Ureter (tissue), 1 donor: ENCODE measurements around the gene C11orf91. TPM values are rescaled to one million over a fixed set of nuclear protein-coding genes. Genes with fewer than 3 reads are reported as not detected.
"Not testable (repeated sequence)": the region's sequence is repeated elsewhere in the genome, so short reads cannot be mapped to it uniquely, and the experiment has no call there.

Source experiments
- DNase-seq: peaks from one replicate; pipeline ENCODE4 v3.0.0-alpha.2; 2020; ENCODE audit warnings: low spot score
- total RNA-seq: library from RNA; stranded (reverse); gene quantifications from one replicate; pipeline ENCODE4 v1.2.4, GENCODE V29; 2023
- donor health status: DM: yes; HTN: yes; CAD: no.

C11orf91 gene, protein sequence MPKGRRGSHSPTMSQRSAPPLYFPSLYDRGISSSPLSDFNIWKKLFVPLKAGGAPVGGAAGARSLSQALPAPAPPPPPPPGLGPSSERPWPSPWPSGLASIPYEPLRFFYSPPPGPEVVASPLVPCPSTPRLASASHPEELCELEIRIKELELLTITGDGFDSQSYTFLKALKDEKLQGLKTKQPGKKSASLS
- total RNA-seq, result 0.52 TPM

DNA sequence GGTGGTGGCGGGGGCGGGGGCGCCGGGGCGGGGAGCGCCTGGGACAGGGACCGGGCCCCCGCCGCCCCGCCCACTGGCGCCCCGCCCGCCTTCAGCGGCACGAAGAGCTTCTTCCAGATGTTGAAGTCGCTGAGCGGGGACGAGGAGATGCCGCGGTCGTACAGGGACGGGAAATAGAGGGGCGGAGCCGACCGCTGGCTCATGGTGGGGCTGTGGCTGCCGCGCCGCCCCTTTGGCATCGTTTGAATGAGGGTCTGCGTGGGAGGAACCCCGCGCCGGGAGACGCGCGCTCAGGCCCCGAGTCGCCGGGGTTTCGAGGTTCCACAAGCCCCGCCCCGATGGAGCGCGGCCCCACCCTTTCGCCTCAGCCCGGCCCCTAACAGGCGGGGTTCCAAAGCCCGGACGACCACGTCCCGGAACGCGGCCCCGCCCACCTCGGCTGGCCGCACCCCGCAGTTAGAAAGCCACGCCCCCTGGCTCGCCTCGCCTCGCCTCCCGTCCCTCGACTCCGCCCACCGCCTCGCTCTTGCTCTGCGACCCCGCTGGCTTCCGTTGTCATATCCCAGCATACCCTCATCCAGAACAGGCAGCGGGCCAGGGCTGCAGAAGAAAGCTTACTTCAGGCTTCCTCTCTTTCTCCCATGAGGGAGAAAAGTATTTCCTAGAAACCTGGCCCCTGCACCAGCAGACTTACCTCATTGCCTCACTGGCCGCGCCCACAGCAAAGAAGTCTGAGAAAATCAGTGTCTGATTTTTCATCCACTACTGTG, at the start of gene C11orf91:
TSS of gene C11orf91 (minus strand) at position 325 of the 770 bp plus-strand sequence. CDS start at position 239, 86 bp downstream.
- peak; percentile 94 for DNase-seq

DNA sequence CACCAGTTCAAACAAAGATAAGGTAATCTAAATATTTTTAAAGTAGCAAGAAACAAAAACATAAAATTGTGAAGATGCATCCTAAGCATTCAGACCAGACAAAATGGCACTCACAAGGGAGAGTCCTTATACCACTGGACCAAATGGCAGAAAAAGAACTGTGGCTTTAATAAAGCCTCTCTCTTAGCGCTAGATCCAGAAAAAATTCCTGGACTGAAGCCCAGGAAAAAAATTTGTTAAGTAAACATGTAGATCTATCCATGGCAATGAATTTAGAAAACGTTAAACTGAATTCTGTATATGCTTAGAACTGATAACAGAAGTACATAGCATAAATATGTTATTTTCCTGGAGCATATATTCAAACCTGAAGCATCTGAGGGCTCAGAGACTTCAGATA, 47.4 kb upstream of the C11orf91 start:
- no peak for DNase-seq

DNA sequence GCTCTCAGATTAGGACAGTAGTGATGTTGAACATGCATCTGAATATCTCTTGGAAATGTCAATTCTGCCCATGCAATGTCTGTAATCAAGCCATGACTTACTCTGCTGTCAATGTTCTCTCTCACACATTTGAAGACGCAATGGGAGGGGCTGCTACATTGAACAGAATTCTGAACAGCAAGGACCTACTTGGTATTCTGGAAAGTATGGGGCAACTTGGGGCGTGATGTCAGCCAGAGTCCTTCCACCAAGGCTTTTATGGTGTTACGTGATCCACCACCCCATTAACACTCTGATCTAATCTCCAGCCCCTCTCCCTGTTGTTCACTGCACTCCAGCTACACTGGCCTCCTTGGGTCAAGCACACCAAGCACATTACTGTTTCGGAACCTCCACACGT, 42.7 kb upstream of the C11orf91 start:
- DNase-seq, result no peak

DNA sequence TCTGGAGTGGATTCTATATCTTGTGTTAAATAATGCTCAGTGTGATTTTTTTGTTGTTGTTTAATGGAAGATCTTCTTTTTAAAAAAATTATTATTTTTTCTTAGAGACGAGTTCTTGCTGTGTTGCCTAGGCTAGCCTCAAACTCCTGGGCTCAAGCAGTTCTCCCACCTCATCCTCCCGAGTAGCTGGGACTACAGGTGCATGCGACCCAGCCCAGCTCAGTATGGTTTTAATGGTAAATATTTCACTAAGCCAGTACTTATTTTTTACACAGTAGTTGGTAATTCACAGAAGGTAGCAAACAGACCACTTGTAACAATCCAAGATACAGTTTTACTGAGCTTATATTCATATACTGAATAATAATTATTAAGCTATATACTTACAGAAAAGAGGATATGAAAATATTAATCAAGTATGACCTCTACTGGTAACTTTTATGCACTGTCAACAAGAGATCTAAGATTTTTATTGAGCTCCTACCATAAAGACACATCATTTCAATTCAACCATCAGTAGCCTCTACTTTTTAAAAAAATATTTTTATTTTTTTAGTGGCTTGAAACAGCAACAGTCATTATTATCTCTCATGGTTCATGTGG, 41.7 kb upstream of the C11orf91 start:
- no peak for DNase-seq

DNA sequence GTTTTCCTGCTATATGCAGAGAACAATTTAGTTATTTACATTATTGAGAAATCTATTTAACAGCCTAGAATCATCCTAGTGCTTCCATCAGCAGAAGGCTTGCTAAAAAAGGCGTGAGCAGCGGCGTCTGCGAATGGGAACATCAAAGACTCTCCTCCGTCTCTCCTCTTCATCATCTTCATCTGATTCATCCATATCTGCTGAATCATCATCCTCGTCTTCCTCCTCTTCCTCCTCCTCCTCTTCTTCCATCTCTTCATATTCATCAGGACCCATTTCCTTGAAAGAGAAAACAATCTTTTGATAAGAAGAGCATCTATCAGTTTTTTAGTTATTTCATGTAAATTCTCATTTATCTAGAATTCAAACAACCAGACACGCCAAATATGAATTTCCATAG, 41.2 kb upstream of the C11orf91 start:
- DNase-seq, result no peak

DNA sequence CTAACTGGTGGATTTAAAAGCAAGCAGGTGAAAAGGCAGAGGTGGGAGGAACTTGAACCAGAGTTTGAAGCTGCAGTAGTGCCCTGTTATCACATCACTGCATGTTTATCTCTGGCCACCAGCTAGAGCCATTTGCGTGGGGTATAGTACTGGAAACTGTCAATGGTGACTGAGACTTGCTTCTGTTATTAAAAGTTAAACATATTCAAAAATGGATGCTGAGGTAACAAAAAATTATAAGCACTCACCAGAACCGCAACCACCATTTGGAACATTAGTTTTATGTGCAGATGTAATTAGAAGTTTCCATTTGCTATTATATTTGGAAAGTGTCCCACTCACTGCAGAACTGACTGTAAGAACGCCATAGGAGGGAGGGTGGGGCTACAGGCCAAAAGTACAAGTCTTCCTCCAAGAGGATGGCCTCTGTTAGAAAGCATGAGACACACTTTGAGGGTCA, 36.8 kb upstream of the C11orf91 start:
- no peak for DNase-seq

DNA sequence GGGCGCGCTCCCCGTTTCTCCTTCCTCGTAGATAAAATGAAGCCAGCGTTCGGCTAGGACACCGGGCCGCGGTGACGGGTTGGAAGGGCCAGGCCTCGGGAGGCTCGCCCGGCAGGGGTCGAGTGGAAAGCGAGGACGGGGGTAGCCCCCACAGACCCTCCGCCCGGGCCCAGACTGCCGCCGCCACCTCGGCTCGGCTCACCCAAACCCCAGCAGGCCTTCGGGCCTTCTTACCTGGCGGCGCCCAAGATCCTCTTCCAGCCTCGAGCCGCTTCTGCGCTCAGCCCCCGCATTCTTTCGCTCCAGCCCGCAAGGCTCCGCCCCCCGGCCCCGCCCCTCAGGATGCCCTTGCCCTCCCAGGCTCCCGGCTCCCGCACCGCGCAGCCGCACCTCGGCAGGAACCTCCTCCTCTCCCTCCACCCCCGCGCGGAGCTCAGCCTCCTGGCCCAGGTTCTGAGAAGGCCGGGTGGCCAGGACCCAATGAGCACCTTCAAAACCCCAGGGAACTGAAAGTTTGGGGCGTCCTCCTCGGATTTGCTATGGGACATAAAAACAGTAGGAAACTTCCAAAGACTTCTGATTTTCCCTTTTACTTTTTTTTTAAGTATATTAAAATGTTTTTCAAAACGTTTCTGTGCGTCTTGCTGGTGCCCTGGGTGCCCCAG, 35.7 kb upstream of the C11orf91 start, which contains the start of gene CD59:
TSS of gene CD59 (minus strand) at position 276 of the 665 bp plus-strand sequence. CDS start 13,978 bp downstream, outside the sequence.
- peak; percentile 97 for DNase-seq

DNA sequence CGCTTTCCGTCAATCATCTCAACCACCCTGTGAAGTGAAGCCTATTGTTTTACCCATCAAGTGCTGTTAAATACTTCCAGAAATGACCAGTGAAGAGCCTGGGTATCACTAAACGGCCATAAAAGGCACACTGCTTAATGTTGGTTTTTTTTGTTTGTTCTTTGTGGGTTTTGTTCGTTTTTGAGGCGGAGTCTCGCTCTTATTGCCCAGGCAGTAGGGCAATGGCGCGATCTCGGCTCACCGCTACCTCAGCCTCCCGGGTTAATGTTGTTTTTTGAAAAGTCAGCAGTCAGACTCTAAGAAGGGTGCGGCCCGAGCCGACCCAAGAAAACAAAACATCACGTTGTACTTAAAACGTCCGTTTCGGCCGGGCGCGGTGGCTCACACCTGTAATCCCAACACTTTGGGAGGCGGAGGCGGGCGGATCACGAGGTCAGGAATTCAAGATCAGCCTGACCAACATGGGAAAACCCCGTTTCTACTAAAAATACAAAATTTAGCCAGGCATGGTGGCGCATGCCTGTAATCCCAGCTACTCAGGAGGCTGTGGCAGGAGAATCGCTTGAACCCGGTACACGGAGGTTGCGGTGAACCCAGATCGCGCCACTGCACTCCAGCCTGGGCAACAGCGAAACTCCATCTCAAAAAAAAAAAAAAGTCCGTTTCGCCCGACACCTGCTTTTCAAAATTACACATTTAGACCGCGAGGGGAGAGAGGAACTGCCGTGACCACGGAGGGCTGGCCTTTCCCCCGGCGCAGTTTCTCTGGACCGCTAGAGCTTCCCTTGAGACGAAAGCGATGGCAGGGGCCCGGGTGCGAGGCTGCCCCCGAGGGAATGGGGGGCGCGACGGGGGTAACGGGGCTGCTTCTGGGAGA, 34.9 kb upstream of the C11orf91 start:
- DNase-seq, result no peak

DNA sequence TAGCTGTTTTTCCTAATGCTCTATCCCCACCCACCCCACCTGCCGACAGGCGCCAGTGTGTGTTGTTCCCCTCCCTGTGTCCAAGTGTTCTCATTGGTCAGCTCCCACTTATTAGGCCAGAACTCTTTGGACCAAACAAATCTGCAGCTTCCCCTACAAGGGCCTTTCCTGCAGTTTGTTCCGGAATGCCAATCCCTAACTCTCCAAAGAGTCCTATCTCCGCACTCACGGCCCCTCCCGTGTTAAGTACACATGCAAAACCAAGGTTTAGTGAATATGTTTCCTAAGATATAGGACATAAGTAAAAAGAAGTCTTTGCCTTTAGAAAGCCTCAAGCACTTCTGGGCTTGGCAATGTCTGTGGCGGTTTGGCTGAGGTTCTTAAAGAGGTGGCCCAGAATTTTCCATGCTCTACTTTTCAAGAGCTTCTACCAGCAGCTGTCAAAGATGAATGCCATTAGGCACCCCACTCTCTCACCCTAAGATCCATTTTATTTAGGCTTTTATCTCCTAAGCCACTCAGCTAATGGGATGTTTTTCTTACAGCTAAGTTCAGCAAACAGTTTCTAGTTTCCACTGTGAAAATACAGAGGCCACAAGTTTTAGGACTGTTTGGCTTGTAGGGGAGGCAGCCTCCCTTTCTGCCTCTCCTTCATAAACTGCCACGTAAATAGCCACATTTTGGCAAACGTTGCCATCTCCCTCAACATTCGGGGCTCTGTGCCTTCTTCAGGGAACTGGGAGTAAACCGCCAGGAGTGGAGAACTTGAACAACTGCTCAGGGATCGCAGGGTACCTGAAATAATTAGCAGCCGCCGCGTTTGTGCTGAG, 34.0 kb upstream of the C11orf91 start:
- no peak for DNase-seq

DNA sequence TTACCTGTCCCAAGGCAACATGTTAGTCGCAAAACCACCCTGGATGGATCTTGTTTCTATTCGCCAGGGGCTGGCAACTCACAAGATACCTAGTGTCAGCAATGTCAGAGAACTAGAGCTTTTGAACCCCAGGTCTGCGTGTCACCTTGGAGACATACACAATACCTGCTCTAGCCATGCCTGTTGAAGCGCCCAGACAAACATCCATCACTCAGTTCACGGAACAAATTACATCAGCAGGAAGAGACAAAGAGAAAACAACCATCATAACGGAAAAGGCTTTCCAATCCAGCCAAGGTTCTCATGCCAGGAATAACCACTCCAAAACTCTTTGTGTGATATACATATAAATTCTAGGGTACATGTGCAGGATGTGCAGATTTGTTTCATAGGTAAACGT, 33.4 kb upstream of the C11orf91 start:
- DNase-seq, result no peak

DNA sequence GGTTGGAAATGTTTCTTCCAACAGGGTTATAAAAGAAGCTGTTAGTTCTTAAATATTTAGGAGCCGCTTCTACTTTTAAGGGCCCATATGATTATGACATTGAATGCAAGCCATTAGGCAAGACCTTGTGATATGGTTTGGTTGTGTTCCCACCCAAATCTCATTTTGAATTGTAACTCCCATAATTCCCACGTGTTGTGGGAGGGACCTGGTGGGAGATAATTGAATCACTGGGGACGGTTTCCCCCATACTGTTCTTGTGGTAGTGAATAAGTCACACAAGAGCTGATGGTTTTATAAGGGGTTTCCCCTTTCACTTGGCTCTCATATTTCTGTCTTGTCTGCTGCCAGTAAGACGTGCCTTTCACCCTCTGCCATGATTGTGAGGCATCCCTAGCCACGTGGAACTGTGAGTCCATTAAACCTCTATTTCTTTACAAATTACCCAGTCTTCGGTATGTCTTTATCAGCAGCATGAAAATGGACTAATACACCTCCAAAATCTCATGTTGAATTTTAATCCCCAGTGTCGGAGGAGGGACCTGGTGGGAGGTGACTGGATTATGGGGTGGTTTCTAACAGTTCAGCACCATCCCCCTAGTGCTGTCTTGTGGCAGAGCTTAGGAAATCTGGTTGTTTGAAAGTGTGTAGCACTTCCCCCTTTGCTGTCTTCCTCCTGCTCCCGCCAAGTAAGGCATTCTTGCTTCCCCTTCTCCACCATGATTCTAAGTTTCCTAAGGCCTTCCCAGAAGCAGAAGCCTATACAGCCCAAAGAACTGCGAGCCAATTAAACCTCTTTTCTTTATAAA, 31.3 kb upstream of the C11orf91 start:
- DNase-seq, result no peak

DNA sequence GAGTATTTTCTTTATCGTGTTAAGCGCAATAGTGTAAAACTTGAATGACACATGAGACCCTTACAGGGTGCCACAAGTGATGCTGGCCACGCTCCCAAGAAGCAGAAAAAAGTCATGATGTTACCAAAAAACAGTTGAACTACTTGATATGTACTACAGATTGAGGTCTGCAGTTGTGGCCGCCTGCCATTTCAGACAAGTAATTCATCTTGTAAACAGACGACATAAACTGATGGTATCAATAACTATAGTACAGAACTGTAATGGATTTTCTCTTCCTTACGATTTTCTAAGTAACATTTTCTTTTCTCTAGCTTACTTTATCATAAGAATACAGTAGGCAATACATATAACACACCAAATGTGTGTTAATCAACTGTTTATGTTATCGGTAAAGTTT, 30.1 kb upstream of the C11orf91 start:
- DNase-seq, result no peak

DNA sequence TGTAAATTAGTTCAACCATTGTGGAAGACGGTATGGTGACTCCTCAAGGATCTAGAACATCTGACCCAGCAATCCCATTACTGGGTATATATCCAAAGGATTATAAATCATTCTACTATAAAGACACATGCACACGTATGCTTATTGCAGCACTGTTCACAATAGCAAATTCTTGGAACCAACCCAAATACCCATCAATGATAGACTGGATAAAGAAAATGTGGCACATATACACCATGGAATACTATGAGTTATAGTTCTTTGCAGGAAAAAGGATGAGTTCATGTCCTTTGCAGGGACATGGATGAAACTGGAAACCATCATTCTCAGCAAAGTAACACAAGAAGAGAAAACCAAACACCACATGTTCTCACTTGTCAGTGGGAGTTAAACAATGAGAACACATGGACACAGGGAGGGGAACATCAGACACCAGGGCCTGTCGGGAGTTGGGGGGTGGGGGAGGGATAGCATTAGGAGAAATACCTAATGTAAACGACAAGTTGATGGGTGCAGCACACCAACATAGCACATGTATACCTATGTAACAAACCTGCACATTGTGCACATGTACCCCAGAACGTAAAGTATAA, 28.5 kb upstream of the C11orf91 start:
- DNase-seq, result not testable (repeated sequence)

DNA sequence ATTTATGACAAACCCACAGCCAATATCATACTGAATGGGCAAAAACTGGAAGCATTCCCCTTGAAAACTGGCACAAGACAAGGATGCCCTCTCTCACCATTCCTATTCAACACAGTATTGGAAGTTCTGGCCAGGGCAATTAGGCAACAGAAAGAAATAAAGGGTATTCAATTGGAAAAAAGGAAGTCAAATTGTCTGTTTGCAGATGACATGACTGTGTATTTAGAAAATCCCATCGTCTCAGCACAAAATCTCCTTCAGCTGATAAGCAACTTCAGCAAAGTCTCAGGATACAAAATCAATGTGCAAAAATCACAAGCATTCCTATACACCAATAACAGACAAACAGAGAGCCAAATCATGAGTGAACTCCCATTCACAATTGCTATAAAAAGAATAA, 26.9 kb upstream of the C11orf91 start:
- DNase-seq, result not testable (repeated sequence)

DNA sequence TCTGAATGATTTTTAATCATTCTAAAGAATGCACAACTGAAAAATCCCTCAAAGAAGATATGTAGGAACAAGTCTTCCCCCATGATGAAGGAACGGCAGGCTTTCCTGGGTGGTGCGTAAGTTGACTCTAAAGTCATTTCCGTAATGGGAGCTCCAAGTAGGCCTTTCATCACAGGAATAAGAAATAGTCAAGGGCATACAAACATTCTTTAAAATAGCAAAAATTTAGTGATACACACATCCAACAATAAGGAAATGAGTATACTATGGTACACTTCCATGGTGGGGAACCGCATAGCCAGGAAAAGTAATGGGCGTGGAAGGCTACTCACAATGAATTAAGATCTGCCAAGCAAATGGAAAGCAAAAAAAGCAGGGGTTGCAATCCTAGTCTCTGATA, 24.9 kb upstream of the C11orf91 start:
- DNase-seq, result no peak

DNA sequence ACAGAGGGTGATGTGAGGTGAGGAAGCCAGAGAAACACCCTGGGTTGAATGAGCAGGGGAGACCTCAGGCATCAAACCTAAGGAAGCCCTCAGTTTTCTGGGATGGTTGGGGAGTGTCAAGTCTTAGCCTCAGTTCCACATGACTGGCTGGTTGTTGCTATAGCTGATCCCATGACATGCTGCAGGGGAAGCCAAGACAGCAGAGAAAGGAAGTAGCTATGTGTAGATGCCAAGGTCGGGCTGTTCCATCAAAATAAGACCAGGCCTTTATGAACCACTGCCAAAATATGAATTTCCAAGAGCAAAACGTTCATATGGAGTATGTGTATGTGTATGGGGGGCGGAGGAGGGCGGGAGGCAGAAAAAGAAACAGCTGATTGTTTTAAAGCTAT, 24.0 kb upstream of the C11orf91 start:
- DNase-seq, result no peak

DNA sequence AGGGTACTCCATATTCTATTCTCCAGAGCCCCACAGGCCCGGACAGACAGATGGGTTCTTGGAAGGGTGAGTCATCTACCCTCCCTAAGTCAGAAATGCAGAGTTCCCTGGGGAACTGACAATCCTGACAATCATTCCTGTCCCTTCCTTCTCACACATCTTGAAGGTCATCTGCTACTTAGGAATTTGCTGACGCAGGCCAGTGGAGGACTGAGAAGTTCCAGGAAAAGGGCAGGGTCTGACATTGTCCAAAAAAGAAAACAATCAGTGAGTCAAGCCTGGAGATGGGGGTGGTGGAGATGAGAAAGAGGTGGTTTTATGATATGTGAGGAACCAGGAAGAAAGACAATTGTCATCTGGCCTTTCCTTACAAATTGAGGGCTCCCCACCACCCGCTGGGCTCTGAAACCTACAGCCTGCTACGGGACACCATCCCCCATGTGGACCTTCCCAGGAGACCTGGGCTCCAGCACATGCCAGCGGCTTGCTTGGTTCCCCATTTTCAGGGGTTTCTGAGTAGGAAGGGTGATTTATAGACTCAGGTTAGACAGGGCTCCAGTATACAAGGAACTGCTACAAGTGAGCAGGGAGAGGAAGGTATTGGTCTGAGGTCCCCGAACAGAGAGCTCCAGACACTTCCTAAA, 22.7 kb upstream of the C11orf91 start:
- no peak for DNase-seq

DNA sequence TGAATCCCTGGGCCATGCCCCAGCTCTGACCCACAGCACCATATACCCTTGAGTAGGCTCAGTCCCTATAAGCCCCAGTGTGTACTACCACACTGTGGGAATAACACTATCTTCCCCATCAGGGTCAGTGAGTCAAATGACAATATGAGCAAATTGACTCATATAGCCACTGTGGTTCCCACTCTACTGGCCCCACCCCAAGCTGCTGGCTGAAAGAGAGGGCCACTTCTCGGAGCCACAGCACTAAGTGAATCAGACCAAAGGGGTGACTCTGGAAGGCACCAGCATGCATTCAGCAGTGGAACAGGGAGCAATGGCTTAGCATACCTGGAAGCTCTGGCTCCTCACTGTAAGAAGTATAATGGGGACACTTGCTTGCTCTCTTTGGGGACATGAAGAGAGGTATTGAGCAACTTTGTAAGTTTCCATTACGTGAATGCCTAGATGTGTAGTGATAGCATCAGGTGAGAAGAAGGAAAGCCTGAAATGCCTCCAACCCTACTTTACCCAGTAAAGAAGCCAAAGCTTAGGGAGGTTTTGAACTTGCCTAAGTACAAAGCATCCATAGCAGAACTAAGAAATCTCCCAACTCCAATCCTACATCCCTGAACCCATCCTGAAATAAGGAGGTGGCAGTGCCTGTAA, 22.1 kb upstream of the C11orf91 start:
- DNase-seq, result no peak
